GM23338 (cell line): Measurements from ENCODE around the gene CDHR2. TPM values are rescaled to one million over a fixed set of nuclear protein-coding genes. Genes with fewer than 3 reads are reported as not detected.

Experiments
- ATAC-seq: fragments of 200-7000 bp; cut with Tn5 transposase; 3 replicates; pipeline ENCODE4 v1.9.1; 2020
- DNase-seq: peaks from one replicate; pipeline ENCODE4 v3.0.0-alpha.2; 2015; ENCODE audit warnings: low spot score
- H2AFZ ChIP-seq: fragments of 200-600 bp; sonication (generic); 2 replicates; pipeline ENCODE4 v1.8.0; 2016; ENCODE audit warnings: antibody characterized with exemption, mild to moderate bottlenecking, moderate library complexity
- H3F3A ChIP-seq: fragments of 200-600 bp; sonication (generic); replicated peaks from 2 replicates; pipeline ENCODE4 v1.8.0; 2017; ENCODE audit warnings: antibody characterized with exemption, mixed run types, low read depth
- H3K27ac ChIP-seq: fragments of 200-600 bp; sonication (generic); 2 replicates; pipeline ENCODE4 v1.6.1; 2016; ENCODE audit warnings: low read depth
- H3K27me3 ChIP-seq: fragments of 200-600 bp; sonication (generic); 2 replicates; pipeline ENCODE4 v1.8.0; 2016; ENCODE audit warnings: mild to moderate bottlenecking, mixed run types, moderate library complexity; ENCODE audit not compliant: insufficient read depth
- H3K36me3 ChIP-seq: fragments of 200-600 bp; sonication (generic); 2 replicates; pipeline ENCODE4 v1.8.0; 2016; ENCODE audit warnings: mild to moderate bottlenecking; ENCODE audit not compliant: insufficient read depth
- H3K4me1 ChIP-seq: fragments of 200-600 bp; sonication (generic); 2 replicates; pipeline ENCODE4 v1.8.0; 2016; ENCODE audit warnings: mild to moderate bottlenecking, moderate library complexity; ENCODE audit not compliant: insufficient read depth
- H3K4me2 ChIP-seq: fragments of 200-600 bp; sonication (generic); 2 replicates; pipeline ENCODE4 v1.7.1; 2017; ENCODE audit warnings: mixed run types
- H3K4me3 ChIP-seq: fragments of 200-600 bp; sonication (generic); 2 replicates; pipeline ENCODE4 v1.6.1; 2016; ENCODE audit warnings: mixed run types
- H3K79me2 ChIP-seq: fragments of 200-600 bp; sonication (generic); replicated peaks from 2 replicates; pipeline ENCODE4 v1.8.0; 2017; ENCODE audit warnings: mild to moderate bottlenecking; ENCODE audit not compliant: insufficient read depth
- H3K9me2 ChIP-seq: fragments of 200-600 bp; sonication (generic); 2 replicates; pipeline ENCODE4 v1.8.0; 2017; ENCODE audit not compliant: insufficient read depth
- H4K20me1 ChIP-seq: fragments of 200-600 bp; sonication (generic); replicated peaks from 2 replicates; pipeline ENCODE4 v1.8.0; 2017; ENCODE audit warnings: mild to moderate bottlenecking; ENCODE audit not compliant: insufficient read depth
- H3K27ac Mint-ChIP-seq: 2 replicates; pipeline ENCODE4 v1.8.0; 2020; ENCODE audit warnings: inconsistent platforms, mild to moderate bottlenecking, moderate library complexity, mixed read lengths
- H3K27me3 Mint-ChIP-seq: 3 replicates; pipeline ENCODE4 v1.8.0; 2022; ENCODE audit warnings: low read depth, mild to moderate bottlenecking, moderate library complexity, mixed read lengths, inconsistent platforms; ENCODE audit not compliant: insufficient read depth, poor library complexity
- H3K36me3 Mint-ChIP-seq: 3 replicates; pipeline ENCODE4 v1.8.0; 2021; ENCODE audit warnings: low read depth, mild to moderate bottlenecking, inconsistent platforms, moderate library complexity, mixed read lengths
- H3K4me1 Mint-ChIP-seq: 3 replicates; pipeline ENCODE4 v1.8.0; 2020; ENCODE audit warnings: mild to moderate bottlenecking, inconsistent platforms, mixed read lengths
- H3K4me3 Mint-ChIP-seq: 3 replicates; pipeline ENCODE4 v1.8.0; 2021; ENCODE audit warnings: moderate library complexity, mild to moderate bottlenecking, inconsistent platforms, mixed read lengths
- H3K9me3 Mint-ChIP-seq: 3 replicates; pipeline ENCODE4 v1.8.0; 2020; ENCODE audit warnings: moderate library complexity, mild to moderate bottlenecking, inconsistent platforms, mixed read lengths
- CREB1 ChIP-seq: fragments of 250-450 bp; sonication (Bioruptor Pico); IDR thresholded peaks from 2 replicates; pipeline ENCODE4 v1.5.0; 2020; ENCODE audit warnings: low read depth, mild to moderate bottlenecking, moderate library complexity
- CTCF ChIP-seq, 2 experiments: fragments of 200-600 bp in 1 of 2; sonication (generic) in 1 of 2; conservative IDR thresholded peaks; 2 replicates each; pipeline versions ENCODE4 v1.5.1 to v1.6.1; 2016 to 2017; ENCODE audit warnings: antibody characterized with exemption in 2 of 2, low read depth in 2 of 2, mild to moderate bottlenecking in 2 of 2, moderate library complexity in 1 of 2
- EZH2 ChIP-seq: fragments of 200-600 bp; sonication (generic); IDR thresholded peaks from one replicate; pipeline ENCODE4 v1.8.0; 2017; ENCODE audit warnings: antibody characterized with exemption, mild to moderate bottlenecking, low read depth; ENCODE audit not compliant: unreplicated experiment
- EZH2phosphoT487 ChIP-seq: fragments of 200-600 bp; sonication (generic); IDR thresholded peaks from one replicate; pipeline ENCODE4 v1.8.1; 2018; ENCODE audit warnings: antibody characterized with exemption; ENCODE audit not compliant: unreplicated experiment
- JUNB ChIP-seq: IDR thresholded peaks from one replicate; pipeline ENCODE4 v1.6.1; 2016; ENCODE audit warnings: antibody characterized with exemption; ENCODE audit not compliant: unreplicated experiment
- NANOG ChIP-seq: IDR thresholded peaks from 2 replicates; pipeline ENCODE4 v1.6.1; 2016; ENCODE audit warnings: antibody characterized with exemption, borderline replicate concordance
- POLR2AphosphoS5 ChIP-seq: IDR thresholded peaks from 2 replicates; pipeline ENCODE4 v1.6.1; 2016; ENCODE audit warnings: antibody characterized with exemption, low read depth
- STAT1 ChIP-seq: IDR thresholded peaks from one replicate; pipeline ENCODE4 v1.6.1; 2016; ENCODE audit warnings: antibody characterized with exemption; ENCODE audit not compliant: unreplicated experiment
- ZNF114 ChIP-seq: fragments of 250-450 bp; sonication (Bioruptor Pico); IDR thresholded peaks from 2 replicates; pipeline ENCODE4 v1.5.0; 2020; ENCODE audit warnings: mild to moderate bottlenecking, moderate library complexity
- ZNF331 ChIP-seq: fragments of 250-450 bp; sonication (Bioruptor Pico); IDR thresholded peaks from 2 replicates; pipeline ENCODE4 v1.5.0; 2020; ENCODE audit warnings: low read depth, mild to moderate bottlenecking, moderate library complexity
- polyA plus RNA-seq: library from polyadenylated mRNA; unstranded; fragments of >200 nt; fragmentation: Nextera tagmentation; extraction: Ambion mirVana; gene quantifications from 2 replicates; pipeline ENCODE4 v1.2.1, GENCODE V29; 2016
- total RNA-seq: library from RNA; depleted of rRNA; stranded (reverse); fragments of >200 nt; shearing (Covaris generic); gene quantifications from 2 replicates; pipeline ENCODE4 v1.2.3, GENCODE V29; 2014
- TF ChIP-seq, protein P1 (sequence below): IDR thresholded peaks from 2 replicates; pipeline ENCODE4 v1.6.1; 2016; ENCODE audit warnings: antibody characterized with exemption
- TF ChIP-seq, protein P2 (sequence below): IDR thresholded peaks from one replicate; pipeline ENCODE4 v1.6.1; 2018; ENCODE audit warnings: antibody characterized with exemption; ENCODE audit not compliant: unreplicated experiment

Gene CDHR2
- total and polyA plus RNA-seq, 2 experiments from 2014 or later: not detected

- TF ChIP-seq ZNF331 (CRISPR knock-in tag): no peak
- TF ChIP-seq JUNB: no peak
- no peak for TF ChIP-seq STAT1
- TF ChIP-seq POLR2AphosphoS5: no peak
- TF ChIP-seq, protein P1, sequence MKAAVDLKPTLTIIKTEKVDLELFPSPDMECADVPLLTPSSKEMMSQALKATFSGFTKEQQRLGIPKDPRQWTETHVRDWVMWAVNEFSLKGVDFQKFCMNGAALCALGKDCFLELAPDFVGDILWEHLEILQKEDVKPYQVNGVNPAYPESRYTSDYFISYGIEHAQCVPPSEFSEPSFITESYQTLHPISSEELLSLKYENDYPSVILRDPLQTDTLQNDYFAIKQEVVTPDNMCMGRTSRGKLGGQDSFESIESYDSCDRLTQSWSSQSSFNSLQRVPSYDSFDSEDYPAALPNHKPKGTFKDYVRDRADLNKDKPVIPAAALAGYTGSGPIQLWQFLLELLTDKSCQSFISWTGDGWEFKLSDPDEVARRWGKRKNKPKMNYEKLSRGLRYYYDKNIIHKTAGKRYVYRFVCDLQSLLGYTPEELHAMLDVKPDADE: no peak
- no peak for TF ChIP-seq CTCF (conservative IDR thresholded peaks at IDR 0.05; ENCODE audit: low read depth in 2 of 2)
- no peak for TF ChIP-seq ZNF114 (CRISPR knock-in tag)
- TF ChIP-seq CREB1 (CRISPR knock-in tag): no peak
- no peak for TF ChIP-seq NANOG
- TF ChIP-seq, protein P2, sequence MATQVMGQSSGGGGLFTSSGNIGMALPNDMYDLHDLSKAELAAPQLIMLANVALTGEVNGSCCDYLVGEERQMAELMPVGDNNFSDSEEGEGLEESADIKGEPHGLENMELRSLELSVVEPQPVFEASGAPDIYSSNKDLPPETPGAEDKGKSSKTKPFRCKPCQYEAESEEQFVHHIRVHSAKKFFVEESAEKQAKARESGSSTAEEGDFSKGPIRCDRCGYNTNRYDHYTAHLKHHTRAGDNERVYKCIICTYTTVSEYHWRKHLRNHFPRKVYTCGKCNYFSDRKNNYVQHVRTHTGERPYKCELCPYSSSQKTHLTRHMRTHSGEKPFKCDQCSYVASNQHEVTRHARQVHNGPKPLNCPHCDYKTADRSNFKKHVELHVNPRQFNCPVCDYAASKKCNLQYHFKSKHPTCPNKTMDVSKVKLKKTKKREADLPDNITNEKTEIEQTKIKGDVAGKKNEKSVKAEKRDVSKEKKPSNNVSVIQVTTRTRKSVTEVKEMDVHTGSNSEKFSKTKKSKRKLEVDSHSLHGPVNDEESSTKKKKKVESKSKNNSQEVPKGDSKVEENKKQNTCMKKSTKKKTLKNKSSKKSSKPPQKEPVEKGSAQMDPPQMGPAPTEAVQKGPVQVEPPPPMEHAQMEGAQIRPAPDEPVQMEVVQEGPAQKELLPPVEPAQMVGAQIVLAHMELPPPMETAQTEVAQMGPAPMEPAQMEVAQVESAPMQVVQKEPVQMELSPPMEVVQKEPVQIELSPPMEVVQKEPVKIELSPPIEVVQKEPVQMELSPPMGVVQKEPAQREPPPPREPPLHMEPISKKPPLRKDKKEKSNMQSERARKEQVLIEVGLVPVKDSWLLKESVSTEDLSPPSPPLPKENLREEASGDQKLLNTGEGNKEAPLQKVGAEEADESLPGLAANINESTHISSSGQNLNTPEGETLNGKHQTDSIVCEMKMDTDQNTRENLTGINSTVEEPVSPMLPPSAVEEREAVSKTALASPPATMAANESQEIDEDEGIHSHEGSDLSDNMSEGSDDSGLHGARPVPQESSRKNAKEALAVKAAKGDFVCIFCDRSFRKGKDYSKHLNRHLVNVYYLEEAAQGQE: no peak
- no peak for TF ChIP-seq EZH2
- no peak for TF ChIP-seq EZH2phosphoT487
Measured at GRCh38 chr5:176610435-176610773, 61.3 kb downstream of the CDHR2 start (continued).

DNA sequence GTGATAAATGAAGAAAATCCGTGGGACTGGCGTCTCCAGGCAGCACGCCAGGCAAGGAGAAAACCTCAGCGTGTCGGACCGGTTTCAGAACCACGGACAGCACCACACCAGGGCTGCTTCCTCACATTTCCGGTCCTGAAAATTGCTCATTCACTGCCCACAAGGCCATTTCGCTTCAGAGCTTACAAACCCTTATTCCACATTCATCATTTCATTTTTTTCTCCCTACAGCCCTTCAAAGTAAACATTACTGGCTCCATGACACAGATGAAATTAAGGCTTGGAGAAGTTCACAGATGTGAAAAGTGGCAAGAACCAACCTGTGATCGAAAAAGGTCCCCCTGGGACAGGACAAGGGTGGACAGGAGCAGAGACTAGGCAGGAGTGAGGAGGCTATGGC, 62.3 kb downstream of the CDHR2 start:
- no peak overlapping the region for H3K27ac Mint-ChIP-seq

More for the DNA sequence above, 62.3 kb downstream of the CDHR2 start:
- DNase-seq (peak; percentile 87), ATAC-seq (no peak)
- Mint-ChIP-seq H3K4me1 (peaks cover 25% of the 10 kb centered on the region), H3K27me3 (peaks cover 16% of the 10 kb centered on the region), H3K9me3 (no peaks in the 10 kb centered on the region), H3K4me3 (no peak overlapping the region; the same call in 2 of the 3 replicates), H3K36me3 (no peaks in the 10 kb centered on the region)
- Histone ChIP-seq H3F3A (0 out of 2 replicates have a peak, but pooled peaks cover 11% of the 10 kb centered on the region), H3K9me2 (no peaks in the 10 kb centered on the region), H2AFZ (no peak overlapping the region), H4K20me1 (peaks cover 10% of the 10 kb centered on the region; the same call in 1 of the 2 replicates), H3K27me3 (peaks cover 5% of the 10 kb centered on the region), H3K4me1 (peaks cover 9% of the 10 kb centered on the region), H3K4me2 (no peak overlapping the region), H3K27ac (no peak overlapping the region), H3K79me2 (no peaks in the 10 kb centered on the region), H3K36me3 (no peaks in the 10 kb centered on the region), H3K4me3 (no peak overlapping the region)
- no peak for TF ChIP-seq ZNF331 (CRISPR knock-in tag)
- TF ChIP-seq, protein P1: 0 out of 2 replicates have a peak, but pooled peaks have one; percentile 30
- TF ChIP-seq, protein P2: peak; percentile 86
- no peak for TF ChIP-seq ZNF114 (CRISPR knock-in tag)
- no peak for TF ChIP-seq EZH2
